Measurements from ENCODE around the gene NHLRC3. TPM values are rescaled to one million over a fixed set of nuclear protein-coding genes. Genes with fewer than 3 reads are reported as not detected.

The NHLRC3 gene
- 57.5 and 66.5 TPM in 2 replicates for polyA plus RNA-seq
- 51.9 and 56.8 TPM in 2 replicates for polyA minus RNA-seq

GRCh38 chr13:39037880-39038568 lies at the start of gene NHLRC3, which contains the start of gene PROSER1:
Gene NHLRC3 (plus strand): TSS chr13:39038456. CDS start chr13:39038640, 184 bp downstream.
Gene PROSER1 (minus strand): TSS chr13:39038089. CDS start chr13:39037242, 847 bp downstream.
- H3F3A ChIP-seq (ENCODE audit: insufficient read depth, low read length, poor library complexity, severe bottlenecking): no peaks in the 10 kb centered on the region
- H4K20me1 ChIP-seq (ENCODE audit: insufficient read depth): no peaks in the 10 kb centered on the region
- peak within 1 kb of the TSS; percentile 87 for H3K27ac ChIP-seq (ENCODE audit: low read length)
- H3K9me2 ChIP-seq (ENCODE audit: insufficient read depth, low read length): no peaks in the 10 kb centered on the region
- TF ChIP-seq REST (IDR thresholded peaks at IDR 0.05; ENCODE audit: borderline replicate concordance): peak; percentile 27
- peak; percentile 24 for TF ChIP-seq CTCF (IDR thresholded peaks at IDR 0.05; ENCODE audit: poor library complexity, severe bottlenecking)
- TF ChIP-seq MXI1 (conservative IDR thresholded peaks at IDR 0.05; ENCODE audit: poor library complexity, severe bottlenecking): peak; percentile 70
- TF ChIP-seq SMC3 (conservative IDR thresholded peaks at IDR 0.05; ENCODE audit: poor library complexity): peak; percentile 33
- no peak for TF ChIP-seq RAD21 (conservative IDR thresholded peaks at IDR 0.05)
- no peak for TF ChIP-seq EZH2 (IDR thresholded peaks at IDR 0.05; ENCODE audit: borderline replicate concordance, insufficient read depth, low read length, poor library complexity, severe bottlenecking)
- peak; percentile 77 for TF ChIP-seq POLR2AphosphoS5 (IDR thresholded peaks at IDR 0.05)
- no peak for TF ChIP-seq EP300 (conservative IDR thresholded peaks at IDR 0.05; ENCODE audit: poor library complexity, severe bottlenecking)
- TF ChIP-seq TAF1 (IDR thresholded peaks at IDR 0.05; ENCODE audit: low read depth): peak; percentile 64
- peak within 1 kb of the TSS; percentile 79 for H3K4me2 ChIP-seq (ENCODE audit: low read length)
- H3K79me2 ChIP-seq (replicated peaks; ENCODE audit: insufficient read depth, low read length): peaks cover 54% of the 10 kb centered on the region
- H3K9me3 ChIP-seq (ENCODE audit: low read length): no peaks in the 10 kb centered on the region
- no peaks in the 10 kb centered on the region for H3K36me3 ChIP-seq (ENCODE audit: insufficient read depth, low read length)
- H3K27me3 ChIP-seq (ENCODE audit: insufficient read depth, low read depth, low read length): no peaks in the 10 kb centered on the region
- H3K9ac ChIP-seq (ENCODE audit: low read length): peak within 1 kb of the TSS; percentile 81
- H2AFZ ChIP-seq (ENCODE audit: low read depth, low read length): peak within 1 kb of the TSS; percentile 96
- H3K4me3 ChIP-seq (ENCODE audit: low read length): peak within 1 kb of the TSS; percentile 73

- no peaks in the 10 kb centered on the region for H3K9me2 ChIP-seq (ENCODE audit: insufficient read depth, low read length)
- no peaks in the 10 kb centered on the region for H3K36me3 ChIP-seq (ENCODE audit: insufficient read depth, low read length)
- no peak within 1 kb of the TSS for H3K27ac ChIP-seq (ENCODE audit: low read length)
- H3K79me2 ChIP-seq (replicated peaks; ENCODE audit: insufficient read depth, low read length): no peaks in the 10 kb centered on the region
- H2AFZ ChIP-seq (ENCODE audit: low read depth, low read length): no peak within 1 kb of the TSS
- no peaks in the 10 kb centered on the region for H3K9me3 ChIP-seq (ENCODE audit: low read length)
- no peaks in the 10 kb centered on the region for H4K20me1 ChIP-seq (ENCODE audit: insufficient read depth)
- peaks cover 4% of the 10 kb centered on the region for H3K27me3 ChIP-seq (ENCODE audit: insufficient read depth, low read depth, low read length)
- no peak for TF ChIP-seq EZH2 (IDR thresholded peaks at IDR 0.05; ENCODE audit: borderline replicate concordance, insufficient read depth, low read length, poor library complexity, severe bottlenecking)
- TF ChIP-seq POLR2AphosphoS5 (IDR thresholded peaks at IDR 0.05): no peak
- H3F3A ChIP-seq (ENCODE audit: insufficient read depth, low read length, poor library complexity, severe bottlenecking): no peaks in the 10 kb centered on the region
- H3K9ac ChIP-seq (ENCODE audit: low read length): no peak within 1 kb of the TSS
- H3K4me3 ChIP-seq (ENCODE audit: low read length): no peak within 1 kb of the TSS
- H3K4me2 ChIP-seq (ENCODE audit: low read length): no peak within 1 kb of the TSS
Observed at GRCh38 chr13:38990693-38991092, 47.6 kb upstream of the NHLRC3 start, which contains the start of gene STOML3. Gene STOML3 (minus strand): TSS chr13:38990831. CDS start chr13:38990721, 110 bp downstream.
